HG02798 (cell line): ENCODE measurements around the gene ASAP2.

ENCODE experiments used
- ATAC-seq: cut with Tn5 transposase; IDR thresholded peaks from one replicate; pipeline ENCODE4 v1.9.1; 2021; ENCODE audit warnings: mild to moderate bottlenecking; ENCODE audit not compliant: unreplicated experiment, poor library complexity

ASAP2 gene

DNA sequence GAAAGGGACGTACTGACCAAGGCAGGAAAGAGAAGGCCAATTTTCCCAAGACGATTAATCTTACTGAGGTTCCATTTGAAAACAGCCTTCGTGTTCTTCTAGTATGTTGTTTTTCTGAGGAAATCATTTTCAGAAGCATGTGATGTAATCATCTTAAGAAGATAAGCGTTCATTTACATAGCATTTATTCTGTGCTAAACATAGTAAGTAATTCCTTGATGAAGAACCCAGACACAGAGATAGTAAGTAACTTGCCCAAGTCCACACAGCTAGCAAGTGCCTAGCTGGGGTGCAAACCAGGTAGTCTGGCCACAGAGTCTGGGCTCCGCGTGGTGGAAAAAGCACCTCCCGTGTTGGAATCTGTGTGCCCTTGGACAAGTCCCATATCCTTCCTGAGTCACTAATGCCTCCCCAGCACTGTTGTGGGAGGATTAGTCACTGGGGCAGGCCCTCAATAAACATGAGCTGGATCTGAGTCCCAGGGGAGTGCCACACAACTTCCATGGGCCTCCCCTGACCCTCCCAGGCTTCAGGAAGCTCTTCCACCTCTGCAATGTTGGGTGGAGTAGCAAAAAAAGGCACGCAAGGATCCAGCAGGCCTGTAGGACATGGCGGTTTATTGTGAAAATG is 26.9 kb upstream of the ASAP2 start:
- no peak for ATAC-seq

DNA sequence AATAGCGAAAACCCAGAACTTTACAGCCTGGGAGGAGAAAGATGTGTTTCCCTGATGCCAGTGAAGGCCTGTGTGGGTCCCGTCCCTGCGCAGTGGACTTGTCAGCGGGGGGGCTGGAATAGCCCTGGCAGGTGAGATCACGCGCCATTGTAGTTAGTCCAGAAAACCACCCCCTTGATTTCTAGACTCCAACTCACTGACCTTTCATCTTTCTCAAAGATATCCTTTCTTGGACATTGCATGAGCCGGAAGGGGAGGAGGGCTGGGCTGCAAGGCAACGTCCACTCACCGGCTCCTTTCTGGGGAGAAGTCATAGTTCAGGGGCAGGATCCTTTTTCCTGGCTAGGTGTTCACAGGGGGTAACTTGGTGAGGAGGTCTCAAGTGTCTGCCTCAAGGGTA is 22.3 kb upstream of the ASAP2 start:
- ATAC-seq, result no peak

DNA sequence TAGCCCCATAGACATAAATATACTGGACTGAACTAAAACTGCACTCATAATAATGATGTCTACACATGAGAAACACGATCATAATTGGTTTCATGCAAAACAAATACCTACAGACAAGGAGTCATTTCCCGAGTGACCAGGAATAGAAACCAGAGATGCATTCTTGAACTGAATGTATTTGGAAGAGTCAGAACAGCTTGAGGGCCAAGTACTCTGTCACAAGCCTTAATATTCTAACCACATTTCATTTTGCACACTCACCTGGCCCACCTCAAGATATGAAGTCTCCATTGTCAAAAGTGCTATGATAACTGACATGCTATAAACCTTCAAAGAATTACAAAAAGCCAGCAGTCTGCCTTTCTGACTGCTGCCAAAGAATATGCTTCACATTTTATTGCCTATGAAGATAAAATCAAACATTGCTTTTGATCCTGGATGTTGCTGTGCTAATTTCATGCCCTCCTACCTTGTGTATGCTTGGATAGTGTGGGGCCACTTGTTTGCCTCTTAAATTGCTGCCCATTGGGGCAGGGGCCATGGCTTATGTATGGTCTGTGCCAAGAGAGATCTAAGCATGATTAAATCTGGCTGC is 18.9 kb upstream of the ASAP2 start:
- no peak for ATAC-seq

DNA sequence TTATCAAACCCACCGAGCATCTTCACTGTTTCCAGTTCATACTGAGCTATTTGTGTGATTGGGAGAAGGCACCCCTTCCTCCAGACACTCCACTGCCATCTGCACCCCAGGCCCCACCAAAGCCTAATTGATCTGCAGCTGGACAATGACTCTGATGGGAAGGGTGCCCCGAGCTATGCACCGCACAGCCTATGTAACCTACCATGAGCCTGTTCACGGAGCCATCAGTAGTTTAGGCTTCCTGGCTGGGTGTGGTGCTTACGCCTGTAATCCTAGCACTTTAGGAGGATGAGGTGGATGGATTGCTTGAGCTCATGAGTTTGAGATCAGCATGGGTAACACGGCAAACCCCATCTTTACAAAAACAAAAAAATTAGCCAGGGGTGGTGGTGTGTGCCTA is 17.8 kb upstream of the ASAP2 start:
- ATAC-seq, result no peak

DNA sequence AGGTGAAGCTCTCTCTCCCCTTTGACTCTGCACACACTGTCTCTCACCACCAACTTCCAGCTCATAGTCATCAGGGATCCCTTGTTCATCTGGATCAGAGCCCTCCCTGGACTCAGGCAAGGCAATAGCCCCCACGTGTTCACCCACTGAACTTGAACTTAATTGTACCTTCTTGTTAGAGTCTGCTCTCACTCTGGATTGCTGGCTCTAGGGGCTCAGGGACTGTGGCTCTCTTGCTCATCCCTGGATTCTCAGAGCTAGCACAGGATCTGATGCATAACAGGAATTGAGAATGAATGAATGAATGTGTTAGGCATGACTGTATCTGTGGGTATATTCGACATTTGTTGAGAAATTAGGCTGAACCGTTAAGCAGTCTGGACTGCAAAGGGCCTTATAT is 16.7 kb upstream of the ASAP2 start:
- no peak for ATAC-seq

DNA sequence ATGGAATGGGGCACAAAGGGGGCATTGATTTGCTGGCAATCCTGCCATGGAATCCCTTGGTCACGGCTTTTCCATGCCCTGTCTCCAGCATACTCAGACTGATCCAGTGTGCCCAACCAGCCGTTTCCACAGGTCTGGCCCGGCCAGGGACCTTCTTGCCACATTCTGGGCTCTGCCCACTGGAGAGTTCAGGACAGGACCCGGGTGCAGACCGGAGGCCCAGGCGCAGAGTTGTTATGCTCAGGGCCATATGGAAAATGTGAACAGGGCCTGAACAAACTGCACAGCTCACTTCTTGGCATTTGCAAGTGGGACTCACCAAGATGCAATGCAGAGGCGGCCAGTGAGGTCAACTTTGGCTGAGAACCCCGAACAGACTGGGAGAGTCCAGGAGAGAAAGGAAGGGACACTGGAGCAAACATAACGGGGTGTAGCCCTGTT is 15.6 kb upstream of the ASAP2 start:
- no peak for ATAC-seq

DNA sequence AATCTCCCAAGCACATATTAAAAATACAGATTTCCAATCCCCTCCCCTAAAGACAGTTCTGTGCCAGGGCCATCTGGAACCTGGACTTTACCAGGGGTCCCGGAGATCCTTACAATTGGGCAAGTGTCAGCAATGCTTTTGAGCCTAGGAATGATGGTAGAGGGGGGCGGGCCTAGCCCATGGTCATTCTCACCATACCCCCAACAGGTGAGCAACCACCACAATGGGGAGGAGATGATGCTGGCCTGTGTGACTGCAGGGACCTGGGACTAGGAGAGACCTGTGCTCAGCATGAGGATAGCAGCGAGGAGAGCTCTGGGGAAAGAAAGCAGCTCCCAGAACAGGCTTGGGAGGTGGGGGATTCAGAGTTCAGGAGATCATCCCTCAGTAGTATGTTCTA is 13.9 kb upstream of the ASAP2 start:
- no peak for ATAC-seq

DNA sequence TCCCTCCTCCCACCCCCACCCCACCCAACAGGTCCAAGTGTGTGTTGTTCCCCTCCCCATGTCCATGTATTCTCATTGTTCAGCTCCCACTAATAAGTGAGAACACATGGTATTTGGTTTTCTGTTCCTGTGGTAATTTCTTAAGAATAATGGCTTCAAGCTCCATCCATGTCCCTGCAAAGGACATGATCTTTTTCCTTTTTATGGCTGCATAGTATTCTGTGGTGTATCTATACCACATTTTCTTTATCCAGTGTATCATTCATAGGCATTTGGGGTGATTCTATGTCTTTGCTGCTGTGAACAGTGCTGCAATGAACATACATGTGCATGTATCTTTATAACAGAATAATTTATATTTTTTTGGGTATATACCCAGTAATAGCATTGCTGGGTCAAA is 12.3 kb upstream of the ASAP2 start:
- no peak for ATAC-seq

DNA sequence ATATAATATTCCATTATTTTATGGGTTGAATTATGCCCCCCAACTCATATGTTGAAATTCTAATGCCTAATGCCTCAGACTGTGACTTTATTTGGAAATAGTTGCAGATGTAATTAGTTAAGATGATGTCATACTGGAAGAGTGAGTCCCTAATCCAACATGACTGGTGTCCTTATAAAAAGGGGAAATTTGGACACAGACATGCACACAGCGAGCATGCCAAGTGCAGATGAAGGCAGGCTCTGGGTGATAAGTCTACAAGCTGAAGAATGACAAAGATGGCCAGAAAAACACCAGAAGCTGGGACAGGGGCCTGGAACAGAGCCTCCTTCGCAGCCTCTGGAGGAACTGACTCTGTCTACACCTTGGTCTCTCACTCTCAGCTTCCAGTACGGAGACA is 10.0 kb upstream of the ASAP2 start:
- ATAC-seq, result no peak

DNA sequence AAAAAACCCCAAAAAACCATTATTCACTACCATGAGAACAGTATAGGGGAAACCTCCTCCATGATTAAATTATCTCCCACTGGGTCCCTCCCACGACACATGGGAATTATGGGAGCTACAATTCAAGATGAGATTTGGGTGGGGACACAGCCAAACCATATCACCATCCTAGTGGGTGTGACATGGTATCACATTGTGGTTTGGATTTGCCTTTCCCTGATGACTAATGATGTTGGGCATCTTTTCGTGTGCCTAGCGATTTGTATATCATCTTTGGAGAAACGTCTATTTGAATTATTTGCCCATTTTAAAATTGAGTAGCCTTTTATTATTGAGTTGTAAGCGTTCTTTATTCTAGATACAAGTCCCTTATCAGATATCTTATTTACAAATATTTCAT is 8.7 kb upstream of the ASAP2 start:
- ATAC-seq, result no peak

DNA sequence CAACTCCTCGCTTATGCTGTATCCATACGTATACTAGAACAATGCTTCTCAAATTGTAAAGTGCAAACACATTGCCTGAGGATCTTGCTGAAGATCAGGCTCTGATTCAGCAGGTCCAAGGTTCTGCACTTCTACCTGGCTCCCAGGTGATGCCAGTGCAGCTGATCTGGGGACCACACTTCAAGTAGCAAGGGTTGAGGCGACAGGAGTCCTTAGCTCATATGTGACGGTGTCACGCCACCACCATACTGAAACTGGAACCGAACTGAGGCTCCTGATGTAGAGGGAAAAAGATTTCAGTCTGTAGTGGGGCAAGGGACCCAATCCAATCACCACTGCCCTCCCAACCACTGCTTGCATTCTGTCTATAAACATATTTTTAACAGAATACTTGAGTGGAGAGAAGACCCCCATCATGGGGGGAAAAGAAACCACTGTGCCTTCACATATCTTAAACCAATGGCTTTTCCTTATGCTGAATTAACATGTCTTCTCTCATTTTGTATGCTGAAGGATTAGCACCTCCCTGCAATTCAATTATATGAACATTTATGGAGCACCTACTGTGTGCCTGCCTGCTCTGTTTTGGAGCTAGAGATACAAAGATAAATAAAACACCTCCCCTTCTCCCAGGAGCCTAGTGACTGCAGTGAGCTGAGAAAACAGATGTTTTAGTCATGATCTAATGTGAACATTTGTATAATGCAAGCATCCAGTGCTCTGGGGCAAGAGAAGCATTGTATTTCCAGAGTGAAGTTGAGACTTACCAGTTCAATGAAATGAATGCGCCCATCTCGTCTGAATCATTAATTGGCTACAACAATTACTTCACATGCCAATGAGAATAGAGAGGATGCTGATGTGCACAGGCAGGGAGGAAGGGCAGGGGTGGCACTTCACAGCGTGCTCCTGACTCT is 6.6 kb upstream of the ASAP2 start:
- no peak for ATAC-seq

DNA sequence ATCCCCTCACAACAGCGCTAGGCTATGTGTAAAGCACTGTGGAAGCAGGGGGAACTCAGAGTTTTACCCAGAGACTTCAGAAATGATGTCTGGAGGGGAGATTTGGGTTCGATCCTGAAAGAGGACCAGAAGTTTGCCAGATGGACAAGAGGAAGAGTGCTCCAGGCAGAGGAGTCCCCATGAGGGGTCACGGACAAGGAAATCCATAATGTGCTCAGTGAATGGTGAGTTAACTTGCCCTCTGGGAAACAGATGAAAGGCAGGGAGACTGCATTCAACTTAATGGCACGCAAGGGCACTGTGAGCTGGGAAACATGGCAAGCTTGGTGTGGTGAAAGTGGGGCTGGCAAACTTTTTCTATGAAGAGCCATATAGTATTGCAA is 6.0 kb upstream of the ASAP2 start:
- ATAC-seq, result no peak

DNA sequence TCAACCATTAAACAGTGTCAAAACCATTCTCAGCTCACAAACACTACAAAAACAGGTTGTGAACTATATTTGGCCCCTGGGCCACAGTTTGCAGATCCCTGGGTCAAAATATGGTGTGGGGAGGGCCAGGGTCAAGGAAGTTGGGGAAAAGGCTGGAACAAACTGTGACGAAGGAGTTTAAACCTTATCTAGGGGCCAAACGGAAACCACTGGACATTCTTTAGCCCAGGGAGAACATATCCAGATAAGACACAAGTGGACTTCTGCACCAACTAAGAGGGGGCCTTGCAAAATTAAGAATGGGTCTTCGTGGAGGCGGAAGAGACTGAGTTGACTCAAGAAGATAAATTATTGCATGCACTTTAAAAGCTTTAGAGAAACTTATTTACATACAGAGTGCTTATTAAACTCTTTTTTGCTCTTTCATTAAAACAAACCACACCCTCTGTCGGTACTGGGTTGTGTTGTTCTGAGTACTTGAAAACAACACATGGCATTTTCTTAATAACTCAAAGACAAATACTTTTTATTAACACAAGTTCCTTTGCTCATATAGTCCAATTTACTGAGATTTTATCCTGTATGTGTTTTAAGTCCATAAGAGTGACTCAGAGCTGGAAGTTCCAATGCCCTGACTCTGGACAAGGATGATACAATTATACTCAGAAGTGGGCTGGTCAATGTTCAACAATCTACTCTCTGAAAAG is 5.3 kb upstream of the ASAP2 start:
- no peak for ATAC-seq

DNA sequence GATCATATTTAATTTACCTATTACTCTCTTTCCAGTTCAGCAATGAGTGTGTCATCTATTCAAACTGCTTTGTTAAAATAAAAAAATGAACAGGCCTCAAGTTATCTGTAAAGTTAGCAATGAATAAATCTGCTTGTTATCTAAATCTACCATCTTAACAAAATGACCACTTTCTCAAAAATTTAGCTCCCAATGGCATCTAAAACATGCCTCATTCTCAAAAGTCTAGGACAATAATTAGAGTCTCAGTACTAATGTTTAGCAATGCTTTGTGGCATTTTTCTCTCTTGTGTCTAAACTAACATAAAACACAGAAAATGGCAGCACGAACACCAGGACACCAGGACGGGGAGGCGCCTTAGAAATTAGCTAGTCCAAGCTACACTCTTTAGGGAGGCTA is 3.6 kb upstream of the ASAP2 start:
- ATAC-seq, result no peak

DNA sequence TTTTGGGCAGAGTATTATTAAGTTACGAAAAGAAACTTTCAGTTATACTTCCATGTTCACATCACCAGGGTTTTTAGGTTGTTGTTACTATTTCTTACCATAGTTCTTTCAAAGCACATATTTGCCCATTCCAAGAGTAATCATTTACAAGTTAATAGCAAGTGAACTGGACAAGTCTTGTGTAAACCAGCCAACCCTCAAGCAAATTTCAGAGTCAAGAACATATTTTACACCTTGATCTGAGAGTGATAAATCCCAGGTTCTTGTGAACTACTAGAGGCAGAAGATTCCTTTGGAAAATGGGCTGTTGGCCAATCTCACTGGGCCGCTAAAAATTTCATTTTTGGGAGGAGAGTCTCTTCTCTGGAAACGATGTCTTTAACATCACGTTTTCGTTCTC is 2.7 kb upstream of the ASAP2 start:
- no peak for ATAC-seq

DNA sequence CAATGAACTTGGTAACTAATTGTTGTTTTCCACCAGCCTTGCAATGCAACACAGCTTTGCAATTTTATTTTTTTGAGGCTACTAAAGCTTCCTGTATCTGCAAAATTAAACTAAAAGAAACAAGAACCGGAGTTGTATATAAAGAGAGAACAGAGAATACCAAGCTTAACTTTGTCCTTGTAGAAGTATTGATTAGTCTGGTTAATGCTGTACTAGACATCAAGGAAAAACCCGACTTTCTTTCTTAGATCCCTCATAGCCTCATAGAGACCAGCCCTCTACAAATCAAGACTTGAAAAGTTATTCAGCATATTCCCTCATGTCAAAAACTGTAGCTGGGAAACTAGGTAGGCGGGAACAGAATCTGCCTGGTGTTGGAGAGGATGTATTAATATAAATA is 1.7 kb upstream of the ASAP2 start:
- ATAC-seq, result no peak

DNA sequence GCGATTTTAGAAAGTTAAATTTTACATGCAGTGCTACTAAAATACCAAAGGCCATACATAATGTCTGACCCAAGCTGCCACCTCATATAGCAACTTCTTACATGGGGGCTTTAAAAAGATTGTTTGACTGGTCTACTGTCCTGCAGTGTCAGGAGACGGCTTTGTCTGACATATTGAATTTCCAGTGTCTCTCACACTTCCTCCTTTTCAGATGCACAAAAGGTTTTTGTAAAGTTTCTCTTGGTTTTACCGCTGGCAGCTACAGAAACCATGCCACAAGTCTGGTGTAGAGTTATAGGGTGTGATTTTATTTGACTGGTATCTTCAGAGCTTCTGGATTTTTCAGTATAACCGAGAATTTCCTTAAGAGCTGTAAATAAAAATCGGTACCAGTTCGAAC is 1.1 kb upstream of the ASAP2 start:
- no peak for ATAC-seq

DNA sequence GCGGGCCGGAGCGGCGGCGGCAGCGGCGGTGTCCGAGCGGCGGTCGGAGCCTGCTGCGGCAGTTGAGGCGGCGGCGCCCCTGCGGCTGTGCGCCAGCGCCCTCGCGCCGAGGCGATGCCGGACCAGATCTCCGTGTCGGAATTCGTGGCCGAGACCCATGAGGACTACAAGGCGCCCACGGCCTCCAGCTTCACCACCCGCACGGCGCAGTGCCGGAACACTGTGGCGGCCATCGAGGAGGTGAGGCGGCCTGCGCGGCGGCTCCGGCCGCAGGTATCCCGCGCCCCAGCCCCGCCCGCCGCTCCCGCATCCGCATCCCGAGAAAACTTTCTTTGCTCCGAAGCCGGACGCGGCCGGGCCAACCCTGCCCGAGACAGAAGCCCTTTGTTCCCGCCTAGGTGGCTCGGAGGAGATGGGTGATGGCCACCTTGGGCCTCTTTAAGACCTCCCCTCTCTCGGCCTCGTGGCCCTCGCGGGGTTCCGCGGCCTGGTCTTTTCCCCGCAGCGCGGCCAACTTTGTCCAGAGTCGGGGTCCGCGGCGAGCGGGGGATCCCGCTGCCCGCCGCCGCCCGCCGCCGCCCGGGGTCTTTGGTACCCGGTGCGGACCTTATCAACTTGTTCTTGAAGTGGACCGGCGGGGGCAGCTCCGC is 504 bp downstream of the ASAP2 start:
- ATAC-seq, result no peak

DNA sequence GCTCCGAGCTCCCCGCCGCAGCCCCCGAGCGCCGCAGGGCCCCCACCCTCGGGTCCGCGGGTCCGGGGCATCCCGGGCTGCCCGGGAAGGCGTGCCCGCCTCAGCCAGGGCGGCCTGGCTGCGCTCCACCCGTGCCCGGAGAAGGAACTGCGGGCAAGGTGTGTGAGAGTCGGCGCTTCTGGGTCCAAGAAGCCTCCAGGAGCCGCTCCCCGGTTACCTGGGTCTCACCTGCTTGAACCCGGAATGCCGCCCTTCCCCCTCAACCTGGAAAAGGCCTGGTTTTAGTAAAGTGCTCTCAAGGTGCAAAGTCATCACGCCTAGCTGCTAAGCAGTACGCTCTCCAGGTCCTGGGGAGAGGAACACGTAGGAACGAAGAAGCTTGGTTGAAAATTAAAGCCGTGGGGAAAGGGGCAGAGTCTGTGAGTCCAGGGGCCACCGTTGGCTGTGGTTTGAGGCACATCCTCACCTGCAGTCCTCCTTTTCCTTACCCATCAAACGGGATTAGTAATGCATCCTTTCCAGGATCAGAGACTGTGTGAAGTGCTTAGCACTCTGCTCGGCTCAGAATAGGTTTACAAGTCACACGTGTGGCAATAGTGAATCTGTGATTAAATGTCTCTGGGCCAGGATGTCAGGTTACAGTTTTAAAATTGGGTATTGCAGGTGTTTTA is 1.2 kb downstream of the ASAP2 start:
- ATAC-seq, result no peak

DNA sequence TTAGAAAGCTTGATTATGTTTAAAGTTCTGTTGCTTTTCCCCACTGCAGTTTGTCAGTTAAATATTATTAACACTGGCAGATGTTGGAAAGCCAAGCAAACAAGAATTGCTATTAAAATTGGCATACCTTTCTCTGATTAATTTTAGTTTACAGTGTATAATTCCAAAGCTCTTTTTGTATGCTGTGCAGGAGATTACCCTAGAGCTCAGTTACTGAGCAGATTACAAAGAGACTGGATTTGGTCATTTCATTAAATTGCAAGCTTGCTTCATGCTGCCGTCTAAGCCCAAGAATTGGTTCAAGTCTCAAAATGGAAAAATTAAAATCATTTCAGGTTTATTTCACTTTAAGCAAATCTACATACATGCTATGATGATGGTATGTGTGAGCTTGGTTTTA is 2.3 kb downstream of the ASAP2 start:
- ATAC-seq, result no peak
